Left ventricle myocardium inferior (tissue), 1 donor: ENCODE results near the gene PEX14. TPM values are rescaled to one million over a fixed set of nuclear protein-coding genes. Genes with fewer than 3 reads are reported as not detected.

Experiments used
- DNase-seq: peaks from one replicate; pipeline ENCODE4 v3.0.0-alpha.2; 2020
- H3K27ac ChIP-seq: fragments of 200-600 bp; replicated peaks from 2 replicates; pipeline ENCODE4 v1.8.0; 2021
- H3K27me3 ChIP-seq: fragments of 200-600 bp; 2 replicates; pipeline ENCODE4 v1.8.0; 2021; ENCODE audit warnings: low read depth
- H3K36me3 ChIP-seq: fragments of 200-600 bp; 2 replicates; pipeline ENCODE4 v1.8.0; 2021
- H3K4me1 ChIP-seq: fragments of 200-600 bp; 2 replicates; pipeline ENCODE4 v1.8.0; 2021
- H3K4me3 ChIP-seq: fragments of 200-600 bp; 2 replicates; pipeline ENCODE4 v1.8.0; 2021; ENCODE audit warnings: mild to moderate bottlenecking, moderate library complexity
- H3K9me3 ChIP-seq: fragments of 200-600 bp; replicated peaks from 2 replicates; pipeline ENCODE4 v1.8.0; 2021
- CTCF ChIP-seq: fragments of 200-600 bp; IDR thresholded peaks from 2 replicates; pipeline ENCODE4 v1.8.0; 2021; ENCODE audit warnings: antibody characterized with exemption, mild to moderate bottlenecking, borderline replicate concordance
- intact Hi-C: fragments of 100-400 bp; cut with micrococcal nuclease; formaldehyde crosslinking; loops from one replicate; pipeline ENCODE4 v1.11.0; 2022
- total RNA-seq: library from RNA; stranded (reverse); fragmentation: NEBNext Ultra II Directional; extraction: Animal tissue kit (Norgen Biotek cat#: 25700); gene quantifications from one replicate; pipeline ENCODE4 v1.2.1, GENCODE V29; 2021
- donor health status: DM: no; HTN: yes; CAD: no; lungs with severe emphysema.

Gene PEX14
- total RNA-seq, 1 donor from 2014 or later = 20.8 TPM

GRCh38 chr1:10628685-10629084, 153.9 kb downstream of the PEX14 start:
- TF ChIP-seq CTCF = no peak
- H3K36me3 ChIP-seq = peaks cover 37% of the 10 kb centered on the region
- peaks cover 13% of the 10 kb centered on the region for H3K4me1 ChIP-seq

DNA sequence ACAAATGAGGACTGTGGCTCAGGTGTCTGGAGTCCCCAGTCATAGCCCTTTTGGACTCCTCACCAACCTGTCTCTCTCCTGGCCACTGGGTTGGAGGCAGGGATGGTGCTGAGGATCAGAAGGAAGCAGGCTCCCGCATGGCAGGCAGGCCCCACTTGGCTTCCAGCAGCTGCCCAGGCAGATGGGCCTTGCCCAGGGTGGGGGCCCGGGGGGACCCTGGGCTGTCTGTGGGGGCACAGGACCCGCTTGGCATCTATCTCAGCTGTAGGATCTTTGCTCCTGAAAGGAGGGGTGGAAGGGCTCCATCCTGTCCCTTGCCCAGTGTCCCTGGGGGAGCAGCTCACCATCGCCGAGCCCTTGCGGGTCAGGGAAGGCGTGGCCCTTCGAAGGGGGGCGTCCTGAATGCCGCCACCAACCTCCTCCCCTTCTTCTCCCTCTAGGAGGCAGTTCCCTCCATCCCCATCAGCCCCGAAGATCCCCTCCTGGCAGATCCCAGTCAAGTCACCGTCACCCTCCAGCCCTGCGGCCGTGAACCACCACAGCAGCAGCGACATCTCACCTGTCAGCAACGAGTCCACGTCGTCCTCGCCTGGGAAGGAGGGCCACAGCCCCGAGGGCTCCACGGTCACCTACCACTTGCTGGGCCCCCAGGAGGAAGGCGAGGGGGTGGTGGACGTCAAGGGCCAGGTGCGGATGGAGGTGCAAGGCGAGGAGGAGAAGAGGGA, 154.5 kb downstream of the PEX14 start:
- peaks cover 13% of the 10 kb centered on the region for H3K4me1 ChIP-seq
- no peak overlapping the region for H3K4me3 ChIP-seq
- intact Hi-C loops = no loop called here
- peak overlapping the region; percentile 3 for H3K27ac ChIP-seq
- TF ChIP-seq CTCF = no peak
- no peaks in the 10 kb centered on the region for H3K27me3 ChIP-seq
- DNase-seq = no peak
- H3K36me3 ChIP-seq = peaks cover 31% of the 10 kb centered on the region
- H3K9me3 ChIP-seq = no peaks in the 10 kb centered on the region

More at GRCh38 chr1:10628685-10629084, 153.9 kb downstream of the PEX14 start:
- Histone ChIP-seq H3K4me3 (no peak overlapping the region), H3K9me3 (no peaks in the 10 kb centered on the region), H3K27ac (peak overlapping the region; percentile 3), H3K27me3 (no peaks in the 10 kb centered on the region)
- DNase-seq = peak; percentile 78
- intact Hi-C loops = no loop called here

DNA sequence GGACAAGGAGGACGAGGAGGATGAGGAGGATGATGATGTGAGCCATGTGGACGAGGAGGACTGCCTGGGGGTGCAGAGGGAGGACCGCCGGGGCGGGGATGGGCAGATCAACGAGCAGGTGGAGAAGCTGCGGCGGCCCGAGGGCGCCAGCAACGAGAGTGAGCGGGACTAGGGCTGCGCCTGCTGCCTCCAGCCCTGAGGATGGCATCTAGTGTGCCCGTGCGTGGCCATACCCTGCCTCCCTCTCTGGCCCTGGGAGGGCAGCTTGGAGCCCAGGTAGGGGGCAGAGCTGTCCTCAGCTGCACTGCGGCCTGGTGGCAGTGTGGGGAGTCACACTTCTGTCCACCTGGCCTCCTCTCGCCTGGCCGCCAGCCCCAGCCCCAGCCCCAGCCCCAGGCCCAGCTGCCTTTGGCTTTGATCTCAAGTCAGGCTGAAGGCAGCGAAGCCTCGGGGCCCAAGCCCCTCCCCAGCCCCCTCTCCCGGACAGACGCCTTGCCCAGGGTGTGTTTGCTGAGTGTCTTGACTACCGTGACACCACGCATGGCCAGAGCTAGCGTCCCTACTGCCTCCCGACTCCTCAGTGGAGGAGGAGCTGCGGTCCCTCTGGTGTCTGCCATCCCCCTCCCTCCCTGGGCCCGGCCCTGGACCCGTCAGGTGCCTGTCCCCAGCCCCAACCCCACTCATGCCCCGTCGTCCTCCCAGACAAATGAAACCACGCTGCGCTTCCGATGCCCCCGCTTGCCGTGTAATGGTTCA, 155.2 kb downstream of the PEX14 start:
- Histone ChIP-seq H3K27ac (no peak overlapping the region), H3K9me3 (no peaks in the 10 kb centered on the region), H3K4me1 (peaks cover 21% of the 10 kb centered on the region), H3K4me3 (no peak overlapping the region), H3K36me3 (peaks cover 24% of the 10 kb centered on the region), H3K27me3 (no peaks in the 10 kb centered on the region)
- no peak for TF ChIP-seq CTCF
- DNase-seq = peak; percentile 13
- intact Hi-C loops = no loop called here

DNA sequence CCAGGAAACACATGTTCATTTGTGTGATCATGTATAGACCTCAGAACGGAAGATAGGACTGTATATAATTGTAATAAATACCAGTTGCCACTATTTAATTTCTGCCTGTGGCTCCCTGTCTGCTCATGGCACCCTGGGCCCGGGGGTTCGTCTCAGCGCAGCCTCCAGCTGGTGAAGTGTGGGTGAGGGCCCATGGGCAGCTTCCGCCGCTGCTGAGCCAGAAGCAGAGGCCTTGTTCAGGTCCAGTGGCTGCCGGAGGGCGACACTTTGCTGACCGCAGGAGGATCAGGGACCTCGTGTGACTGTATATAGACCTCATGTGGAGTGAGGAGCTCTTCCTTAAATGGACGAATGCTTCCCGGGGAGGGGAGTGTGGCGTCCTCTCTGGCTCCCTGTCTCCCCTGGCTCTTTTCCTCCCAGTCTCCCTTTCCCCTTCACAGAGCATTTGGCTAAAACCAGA, 155.9 kb downstream of the PEX14 start:
- peaks cover 23% of the 10 kb centered on the region for H3K36me3 ChIP-seq
- H3K4me3 ChIP-seq = no peak overlapping the region
- H3K4me1 ChIP-seq = peaks cover 28% of the 10 kb centered on the region
- H3K9me3 ChIP-seq = no peaks in the 10 kb centered on the region
- intact Hi-C loops = no loop called here
- DNase-seq = peak; percentile 8
- no peak overlapping the region for H3K27ac ChIP-seq
- TF ChIP-seq CTCF = no peak
- no peaks in the 10 kb centered on the region for H3K27me3 ChIP-seq

DNA sequence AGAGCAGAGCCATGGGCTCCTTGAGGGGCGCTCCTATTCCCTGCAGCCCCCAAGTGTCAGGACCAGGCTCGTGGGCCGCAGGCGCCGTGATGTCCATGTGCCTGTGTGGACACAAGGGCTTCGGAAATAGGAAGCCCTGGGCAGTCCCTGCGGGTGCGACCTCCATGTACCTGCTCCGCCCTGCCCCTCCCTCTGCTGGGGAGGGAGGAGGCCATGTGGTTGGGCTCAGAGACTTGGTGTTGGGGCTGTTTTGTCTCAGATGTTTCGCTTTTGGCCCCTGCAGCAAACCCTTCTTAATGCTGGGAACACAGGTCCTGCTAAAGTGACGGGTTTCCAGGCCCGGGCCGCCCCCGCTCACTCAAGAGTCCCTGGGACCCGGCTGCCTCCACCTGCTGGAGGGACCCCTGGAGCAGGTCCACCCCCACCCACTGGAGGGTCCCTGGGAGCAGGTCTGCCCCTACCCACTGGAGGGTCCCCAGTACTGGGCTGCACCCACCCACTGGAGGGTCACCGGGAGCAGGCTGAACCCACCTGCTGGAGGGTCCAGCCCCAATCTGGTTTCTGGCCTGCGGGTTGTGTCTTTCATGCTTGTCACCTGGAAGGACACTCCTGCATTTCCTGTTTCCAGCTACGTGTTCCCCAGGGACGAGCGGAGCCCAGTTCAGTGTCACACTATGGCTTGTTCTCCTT, 156.5 kb downstream of the PEX14 start:
- no peaks in the 10 kb centered on the region for H3K27me3 ChIP-seq
- H3K4me3 ChIP-seq = no peak overlapping the region
- H3K9me3 ChIP-seq = no peaks in the 10 kb centered on the region
- DNase-seq = peak; percentile 10
- peaks cover 34% of the 10 kb centered on the region for H3K4me1 ChIP-seq
- no peak for TF ChIP-seq CTCF
- intact Hi-C loops = no loop called here
- peaks cover 21% of the 10 kb centered on the region for H3K36me3 ChIP-seq
- no peak overlapping the region for H3K27ac ChIP-seq
